ENCODE results near the gene DPH6.

Gene DPH6

DNA sequence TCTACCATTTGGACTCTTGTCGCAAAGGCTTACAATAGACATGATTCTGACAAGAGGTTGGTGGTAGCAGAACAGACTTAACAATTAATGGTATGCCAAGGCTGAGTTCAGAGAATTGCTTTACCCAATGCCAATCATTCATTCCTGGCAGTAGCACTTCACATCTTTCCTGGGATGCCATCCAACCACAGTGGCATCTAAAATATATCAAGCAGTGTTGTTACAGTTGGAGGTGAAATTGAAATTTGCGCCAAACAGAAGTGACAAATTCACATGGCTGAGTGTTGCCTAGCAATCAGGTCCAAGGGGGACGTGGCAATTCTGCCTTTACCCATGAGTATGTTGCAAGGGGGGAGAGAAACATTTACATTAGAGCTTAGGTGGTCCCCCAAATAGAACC is 21.0 kb upstream of the DPH6 start:
- no peaks in the 10 kb centered on the region for H3K36me3 ChIP-seq
- intact Hi-C loops (cut with DNase I; ENCODE audit: low total_unique reads): no loop called here
- TF ChIP-seq, protein P1, sequence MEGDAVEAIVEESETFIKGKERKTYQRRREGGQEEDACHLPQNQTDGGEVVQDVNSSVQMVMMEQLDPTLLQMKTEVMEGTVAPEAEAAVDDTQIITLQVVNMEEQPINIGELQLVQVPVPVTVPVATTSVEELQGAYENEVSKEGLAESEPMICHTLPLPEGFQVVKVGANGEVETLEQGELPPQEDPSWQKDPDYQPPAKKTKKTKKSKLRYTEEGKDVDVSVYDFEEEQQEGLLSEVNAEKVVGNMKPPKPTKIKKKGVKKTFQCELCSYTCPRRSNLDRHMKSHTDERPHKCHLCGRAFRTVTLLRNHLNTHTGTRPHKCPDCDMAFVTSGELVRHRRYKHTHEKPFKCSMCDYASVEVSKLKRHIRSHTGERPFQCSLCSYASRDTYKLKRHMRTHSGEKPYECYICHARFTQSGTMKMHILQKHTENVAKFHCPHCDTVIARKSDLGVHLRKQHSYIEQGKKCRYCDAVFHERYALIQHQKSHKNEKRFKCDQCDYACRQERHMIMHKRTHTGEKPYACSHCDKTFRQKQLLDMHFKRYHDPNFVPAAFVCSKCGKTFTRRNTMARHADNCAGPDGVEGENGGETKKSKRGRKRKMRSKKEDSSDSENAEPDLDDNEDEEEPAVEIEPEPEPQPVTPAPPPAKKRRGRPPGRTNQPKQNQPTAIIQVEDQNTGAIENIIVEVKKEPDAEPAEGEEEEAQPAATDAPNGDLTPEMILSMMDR (IDR thresholded peaks at IDR 0.05): no peak
- no peak for DNase-seq
- H3K4me3 ChIP-seq: no peak overlapping the region
- H3K9me3 ChIP-seq: no peaks in the 10 kb centered on the region
- peaks cover 0 to 9% (median 0%) of the 10 kb centered on the region in 4 donors for H3K4me1 ChIP-seq
- H3K27me3 ChIP-seq: no peaks in the 10 kb centered on the region
- H3K27ac ChIP-seq: no peak overlapping the region

DNA sequence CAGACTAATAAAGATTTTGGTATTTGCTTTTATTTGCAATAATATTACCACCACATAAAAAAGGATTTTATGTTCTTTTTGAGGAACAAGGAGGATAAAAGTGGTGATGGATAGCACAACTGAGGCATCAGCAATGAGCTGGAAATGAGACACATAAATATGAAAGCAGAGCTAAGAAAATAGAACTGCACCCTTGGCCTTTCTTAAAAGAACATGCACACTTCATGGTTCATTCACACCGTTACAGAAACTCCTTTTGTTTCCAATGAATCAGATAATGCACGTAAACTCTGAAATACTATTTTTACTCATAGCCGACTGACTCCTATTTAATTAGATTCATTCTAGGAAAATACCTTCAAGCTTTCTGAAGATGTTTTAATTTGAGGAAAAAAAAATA is 19.9 kb upstream of the DPH6 start:
- TF ChIP-seq, protein P1 (IDR thresholded peaks at IDR 0.05): no peak
- no peaks in the 10 kb centered on the region for H3K9me3 ChIP-seq
- H3K36me3 ChIP-seq: no peaks in the 10 kb centered on the region
- H3K27ac ChIP-seq: no peak overlapping the region
- H3K4me3 ChIP-seq: no peak overlapping the region
- no peaks in the 10 kb centered on the region for H3K27me3 ChIP-seq
- peaks cover 0 to 10% (median 0%) of the 10 kb centered on the region in 4 donors for H3K4me1 ChIP-seq
- intact Hi-C loops (cut with DNase I; ENCODE audit: low total_unique reads): no loop called here
- no peak for DNase-seq

DNA sequence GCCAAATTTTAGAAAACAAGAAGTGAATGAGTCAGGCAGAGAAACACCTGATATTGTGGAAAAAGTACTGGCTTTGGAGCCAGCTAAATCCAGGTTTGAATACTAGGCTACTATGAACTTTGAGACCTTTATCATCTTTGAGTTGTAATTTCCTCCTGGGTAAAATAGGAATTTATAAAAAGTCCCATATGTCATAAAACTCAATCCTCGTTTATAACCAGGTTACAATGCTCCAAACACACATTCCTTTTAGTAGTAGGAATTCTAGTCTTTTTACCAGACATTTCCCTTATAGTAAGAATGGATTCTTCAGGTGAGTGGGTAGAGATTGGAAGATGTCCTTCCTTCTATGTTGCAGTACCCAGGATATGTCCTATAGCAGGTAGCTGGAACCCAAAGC is 16.7 kb upstream of the DPH6 start:
- intact Hi-C loops (cut with DNase I; ENCODE audit: low total_unique reads): no loop called here
- H3K27ac ChIP-seq: no peak overlapping the region
- TF ChIP-seq, protein P1 (IDR thresholded peaks at IDR 0.05): no peak

DNA sequence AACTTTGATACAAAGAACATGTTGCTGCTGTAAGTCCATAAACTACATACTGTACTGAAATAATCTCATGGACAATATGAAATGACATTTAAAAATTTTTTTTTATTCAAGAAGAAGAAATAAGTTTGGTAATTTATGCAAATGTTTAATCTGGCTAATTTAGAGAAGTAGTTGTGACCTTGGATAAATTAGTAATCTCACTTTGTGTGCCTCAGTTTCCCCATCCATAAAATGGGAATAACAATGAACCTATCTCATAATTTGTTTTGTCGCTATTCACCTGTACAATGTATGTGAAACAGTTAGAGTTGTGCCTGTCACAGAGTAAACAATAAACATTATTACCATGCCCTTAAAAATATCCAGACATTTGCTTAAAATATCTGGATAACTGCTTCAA is 15.3 kb upstream of the DPH6 start:
- Histone ChIP-seq H3K9me3 (no peaks in the 10 kb centered on the region), H3K27me3 (no peaks in the 10 kb centered on the region), H3K4me3 (no peak overlapping the region), H3K27ac (no peak overlapping the region), H3K36me3 (no peaks in the 10 kb centered on the region), H3K4me1 (peaks cover 0 to 17% (median 0%) of the 10 kb centered on the region in 4 donors)
- intact Hi-C loops (cut with DNase I; ENCODE audit: low total_unique reads): no loop called here
- DNase-seq: no peak
- TF ChIP-seq, protein P1 (IDR thresholded peaks at IDR 0.05): no peak

More for the DNA sequence above, 16.7 kb upstream of the DPH6 start:
- Histone ChIP-seq H3K9me3 (no peaks in the 10 kb centered on the region), H3K4me3 (no peak overlapping the region), H3K27me3 (no peaks in the 10 kb centered on the region), H3K36me3 (no peaks in the 10 kb centered on the region), H3K4me1 (peaks cover 0 to 23% (median 0%) of the 10 kb centered on the region in 4 donors)
- DNase-seq: no peak

DNA sequence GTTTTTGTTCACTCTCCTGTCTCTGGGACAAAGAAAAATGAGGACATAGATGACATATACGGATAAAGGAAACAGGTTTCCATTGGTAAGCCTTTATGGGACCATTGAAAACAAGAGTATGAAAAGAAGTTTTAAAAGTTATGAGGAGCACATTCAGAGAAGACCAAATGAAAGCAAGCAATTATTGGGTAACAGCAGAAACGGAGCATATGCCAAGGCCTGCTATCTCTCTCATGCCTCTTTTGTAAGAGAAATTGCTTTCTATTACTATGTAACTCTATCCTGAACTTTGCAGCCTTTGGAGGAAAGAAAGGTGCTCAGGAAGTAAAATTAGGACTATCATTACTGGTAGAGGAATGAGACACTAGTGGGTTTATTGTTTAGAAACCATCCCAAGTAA is 14.9 kb upstream of the DPH6 start:
- H3K36me3 ChIP-seq: no peaks in the 10 kb centered on the region
- H3K27me3 ChIP-seq: no peaks in the 10 kb centered on the region
- H3K4me3 ChIP-seq: no peak overlapping the region
- no peak for DNase-seq
- H3K9me3 ChIP-seq: no peaks in the 10 kb centered on the region
- TF ChIP-seq, protein P1 (IDR thresholded peaks at IDR 0.05): no peak
- peaks cover 0 to 17% (median 0%) of the 10 kb centered on the region in 4 donors for H3K4me1 ChIP-seq
- H3K27ac ChIP-seq: no peak overlapping the region
- intact Hi-C loops (cut with DNase I; ENCODE audit: low total_unique reads): no loop called here

DNA sequence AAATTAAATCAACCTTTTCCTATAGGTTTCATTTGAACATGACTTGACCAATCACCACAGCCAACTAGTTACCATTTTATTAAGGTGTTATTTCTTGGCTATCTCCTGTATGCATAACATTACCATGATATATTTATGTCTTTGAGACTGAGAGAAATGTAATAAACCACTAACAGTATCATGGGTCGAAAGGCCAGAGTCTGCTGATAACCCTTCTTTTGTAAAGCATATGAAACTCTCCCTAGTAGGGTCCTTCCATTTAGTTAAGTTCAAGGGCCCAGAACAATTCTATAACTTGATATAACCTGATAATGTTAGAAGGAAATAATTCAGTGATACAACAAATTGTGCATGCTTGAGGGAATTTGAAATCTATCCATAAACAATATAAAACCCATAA is 14.3 kb upstream of the DPH6 start:
- Histone ChIP-seq H3K36me3 (no peaks in the 10 kb centered on the region), H3K27me3 (no peaks in the 10 kb centered on the region), H3K9me3 (no peaks in the 10 kb centered on the region), H3K27ac (no peak overlapping the region), H3K4me3 (no peak overlapping the region), H3K4me1 (peaks cover 0 to 17% (median 0%) of the 10 kb centered on the region in 4 donors)
- intact Hi-C loops (cut with DNase I; ENCODE audit: low total_unique reads): no loop called here
- TF ChIP-seq, protein P1 (IDR thresholded peaks at IDR 0.05): no peak
- DNase-seq: no peak

Measured in tibial artery (tissue), 4 donors.